ENCODE results near the gene RNF150.

GRCh38 chr4:140903522-140904475 lies 229.5 kb downstream of the RNF150 start:
- TF ChIP-seq CTCF (IDR thresholded peaks at IDR 0.05) (no peak), POLR2A (IDR thresholded peaks at IDR 0.05) (no peak)
